Ecto neural progenitor cell (in vitro differentiated cells): ENCODE results near the gene PDE8A.
"Not testable (repeated sequence)": the region's sequence is repeated elsewhere in the genome, so short reads cannot be mapped to it uniquely, and the experiment has no call there.

Experiments
- DNase-seq: peaks from one replicate; pipeline ENCODE4 v3.0.0-alpha.2; 2018; ENCODE audit warnings: low spot score

PDE8A gene

GRCh38 chr15:85011160-85011571, 29.5 kb downstream of the PDE8A start:
- DNase-seq: no peak

GRCh38 chr15:85011724-85012123, 30.1 kb downstream of the PDE8A start:
- not testable (repeated sequence) for DNase-seq

GRCh38 chr15:85013785-85014184, 32.1 kb downstream of the PDE8A start:
- no peak for DNase-seq

GRCh38 chr15:85014932-85015331, 33.3 kb downstream of the PDE8A start:
- no peak for DNase-seq

- no peak for DNase-seq
These were observed 34.6 kb downstream of the PDE8A start for GRCh38 chr15:85016275-85016674.

- DNase-seq: no peak
These were observed 38.3 kb downstream of the PDE8A start for GRCh38 chr15:85019815-85020590.

GRCh38 chr15:85021409-85021808, 39.8 kb downstream of the PDE8A start:
- no peak for DNase-seq

GRCh38 chr15:85022860-85023403, 41.3 kb downstream of the PDE8A start:
- no peak for DNase-seq

- no peak for DNase-seq
These were observed 42.3 kb downstream of the PDE8A start for GRCh38 chr15:85024003-85024402.

GRCh38 chr15:85024509-85025336, 43.1 kb downstream of the PDE8A start:
- no peak for DNase-seq

- DNase-seq: no peak
These were observed 44.0 kb downstream of the PDE8A start for GRCh38 chr15:85025516-85026251.

GRCh38 chr15:85026304-85027032, 44.8 kb downstream of the PDE8A start:
- no peak for DNase-seq

- no peak for DNase-seq
These were observed 45.4 kb downstream of the PDE8A start for GRCh38 chr15:85027033-85027380.

GRCh38 chr15:85027421-85027820, 45.8 kb downstream of the PDE8A start:
- DNase-seq: no peak

- DNase-seq: no peak
These were observed 46.8 kb downstream of the PDE8A start for GRCh38 chr15:85028416-85028815.

GRCh38 chr15:85029221-85029620, 47.6 kb downstream of the PDE8A start:
- no peak for DNase-seq

- DNase-seq: no peak
These were observed 48.8 kb downstream of the PDE8A start for GRCh38 chr15:85030301-85030929.

GRCh38 chr15:85031086-85031943, 49.7 kb downstream of the PDE8A start:
- DNase-seq: no peak

GRCh38 chr15:85031944-85032558, 50.4 kb downstream of the PDE8A start:
- no peak for DNase-seq

GRCh38 chr15:85033148-85033547, 51.5 kb downstream of the PDE8A start:
- DNase-seq: no peak
